T-helper 2 cell treated with Interferon-gamma antibody and Interleukin-4, amounts not matched to agents 100 ng/mL and 5 ng/mL, for 36 hours (primary cell): ENCODE measurements around the gene TMEM242. TPM values are rescaled to one million over a fixed set of nuclear protein-coding genes. Genes with fewer than 3 reads are reported as not detected.

Experiments used
- intact Hi-C: fragments of 100-400 bp; cut with micrococcal nuclease; formaldehyde crosslinking; loops from one replicate; pipeline ENCODE4 v1.15.1; 2023
- total RNA-seq: library from RNA; stranded (reverse); gene quantifications from 2 replicates; pipeline ENCODE4 v1.2.3, GENCODE V29; 2022

Gene TMEM242
- total RNA-seq, 1 donor from 2014 or later: 10.6 TPM

GRCh38 chr6:157255079-157255478, 68.2 kb downstream of the TMEM242 start:
- intact Hi-C loops: no loop called here

DNA sequence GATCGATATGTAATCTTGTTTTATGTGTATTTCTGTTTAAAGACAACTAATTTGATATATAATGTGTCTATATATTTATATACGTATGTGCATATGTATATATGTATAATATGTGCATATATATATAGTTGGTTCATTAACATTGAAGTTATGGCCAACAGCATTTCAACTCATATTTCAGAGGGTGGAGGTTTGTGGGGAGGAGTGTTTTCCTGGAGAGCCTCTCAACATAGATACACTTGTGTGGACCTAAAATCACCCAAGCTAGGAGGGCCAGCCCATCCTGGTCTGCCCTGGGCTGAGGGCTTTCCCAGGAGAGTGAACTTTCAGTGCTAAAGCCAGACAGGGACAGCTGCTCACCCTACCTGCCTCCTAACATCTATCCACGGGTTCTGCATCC, 68.8 kb downstream of the TMEM242 start:
- intact Hi-C loops: no loop called here

GRCh38 chr6:157253699-157254098, 69.6 kb downstream of the TMEM242 start:
- intact Hi-C loops: no loop called here

DNA sequence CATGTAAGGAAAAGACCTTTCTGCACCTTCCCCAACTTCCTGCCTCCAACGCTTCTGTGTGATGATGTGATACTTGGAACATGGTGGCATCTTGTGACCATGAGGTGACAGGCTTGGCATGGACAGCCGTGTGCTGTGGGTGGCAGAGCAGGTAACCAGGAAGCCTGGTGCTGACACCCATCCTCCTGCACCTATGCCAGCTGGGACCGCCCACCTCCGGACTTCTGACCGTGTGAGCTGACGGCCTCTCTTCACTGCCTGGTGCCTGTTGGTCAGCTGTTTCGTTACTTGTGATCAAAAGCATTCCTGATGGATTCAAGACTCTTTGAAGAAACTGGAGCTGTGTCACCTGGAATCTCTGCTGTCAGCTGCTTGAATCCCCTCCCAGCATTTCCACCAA, 70.3 kb downstream of the TMEM242 start:
- intact Hi-C loops: no loop called here

GRCh38 chr6:157251586-157252247, 71.6 kb downstream of the TMEM242 start:
- intact Hi-C loops: no loop called here

DNA sequence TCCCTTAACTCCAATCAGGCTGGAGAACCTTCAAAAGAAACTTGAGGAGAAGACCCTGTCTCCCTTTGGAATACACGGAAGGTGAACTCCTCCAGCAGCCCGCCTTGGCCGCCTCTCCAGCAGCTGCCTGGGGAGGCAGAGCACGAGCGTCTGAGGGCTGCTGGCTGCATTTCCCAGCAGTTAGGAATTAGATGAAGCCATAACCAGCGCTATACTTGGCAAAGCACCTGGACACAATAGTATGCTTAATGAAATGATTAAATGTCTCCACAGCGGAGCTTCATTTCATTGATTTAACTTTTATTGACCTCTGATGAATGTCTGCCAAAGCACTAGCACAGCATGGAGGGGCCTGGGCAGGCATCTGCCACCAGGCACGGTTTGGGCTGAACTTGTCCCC, 73.5 kb downstream of the TMEM242 start:
- intact Hi-C loops: no loop called here

DNA sequence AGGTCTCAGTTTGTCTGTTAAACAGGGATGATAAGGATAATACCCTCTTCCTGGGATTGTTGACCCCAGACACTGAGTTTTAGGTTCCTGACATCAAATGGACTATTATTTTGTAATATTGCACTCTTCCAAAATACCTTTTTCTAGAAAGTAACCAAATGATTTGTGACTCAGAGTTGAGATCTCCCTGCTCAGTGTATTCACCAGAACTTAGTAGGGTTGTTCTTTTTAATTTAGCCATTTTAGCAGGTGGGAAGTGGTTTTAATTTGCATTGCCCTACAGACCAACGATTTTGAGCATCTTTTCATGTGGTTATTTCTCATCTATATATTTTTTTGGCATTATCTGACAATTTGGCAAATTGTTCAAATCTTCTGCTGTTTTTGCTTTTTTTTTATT, 75.1 kb downstream of the TMEM242 start:
- intact Hi-C loops: no loop called here

DNA sequence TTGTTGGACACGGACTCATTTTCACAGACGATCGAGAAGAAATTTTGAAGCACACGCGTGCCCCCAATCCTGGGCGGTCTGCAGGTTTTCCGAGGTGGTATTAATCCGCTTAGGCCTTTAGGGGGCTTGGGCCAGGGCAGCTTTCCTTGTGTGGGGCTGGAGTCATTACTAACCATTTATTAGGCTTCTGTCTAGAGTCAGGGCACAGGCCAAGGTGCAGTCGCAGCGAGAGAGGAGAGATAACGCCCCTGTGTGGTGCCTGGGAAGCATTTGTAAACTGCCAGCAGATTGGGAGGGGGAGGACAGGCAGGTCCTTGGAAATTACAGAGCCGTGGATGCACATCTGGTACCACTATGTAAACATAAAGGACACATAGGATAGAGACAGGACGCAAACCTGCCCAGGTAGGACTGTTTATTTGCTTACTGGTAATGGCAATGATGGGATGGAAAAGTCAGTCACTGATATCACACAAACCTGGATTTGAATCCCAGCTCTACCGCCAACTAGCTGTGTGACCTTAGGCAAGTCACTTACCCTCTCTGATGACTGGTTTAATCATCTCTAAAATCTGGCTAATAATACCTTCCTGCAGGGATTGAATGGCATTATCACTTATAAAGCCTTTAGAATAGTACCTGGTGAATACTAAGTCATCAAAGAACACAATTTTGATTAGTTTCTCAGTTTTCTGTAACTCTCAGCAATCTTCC, 76.4 kb downstream of the TMEM242 start:
- intact Hi-C loops: no loop called here

DNA sequence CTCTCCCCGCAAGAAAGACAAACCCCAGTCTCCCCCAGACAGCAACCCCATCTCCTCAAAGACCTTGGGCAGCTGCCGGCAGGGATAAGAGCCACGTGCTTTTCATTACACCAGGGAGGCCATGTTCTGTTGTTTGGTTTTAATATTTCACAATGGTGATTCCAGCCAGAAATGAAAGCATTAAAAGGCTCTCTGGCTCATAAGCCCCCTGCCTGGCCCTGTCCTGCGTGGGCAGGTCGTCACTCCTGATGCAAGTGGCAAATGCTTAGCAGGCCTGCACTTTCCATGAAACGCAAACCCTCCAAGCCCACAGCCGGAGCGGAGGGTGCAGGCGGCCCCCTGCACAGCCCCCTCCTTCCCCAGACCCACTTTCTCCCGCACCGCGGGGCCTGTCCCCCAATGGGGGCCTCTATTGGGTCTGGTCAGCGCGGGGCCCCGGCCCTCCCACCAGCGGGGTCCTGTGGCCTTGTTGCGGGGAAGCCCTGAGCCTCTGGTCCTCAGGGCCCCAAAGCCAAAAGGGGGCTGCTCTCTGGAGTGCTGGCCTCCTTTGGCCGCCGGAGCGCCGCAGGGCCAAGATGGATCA, 77.2 kb downstream of the TMEM242 start:
- intact Hi-C loops: no loop called here

GRCh38 chr6:157245436-157245835, 77.9 kb downstream of the TMEM242 start:
- intact Hi-C loops: no loop called here

DNA sequence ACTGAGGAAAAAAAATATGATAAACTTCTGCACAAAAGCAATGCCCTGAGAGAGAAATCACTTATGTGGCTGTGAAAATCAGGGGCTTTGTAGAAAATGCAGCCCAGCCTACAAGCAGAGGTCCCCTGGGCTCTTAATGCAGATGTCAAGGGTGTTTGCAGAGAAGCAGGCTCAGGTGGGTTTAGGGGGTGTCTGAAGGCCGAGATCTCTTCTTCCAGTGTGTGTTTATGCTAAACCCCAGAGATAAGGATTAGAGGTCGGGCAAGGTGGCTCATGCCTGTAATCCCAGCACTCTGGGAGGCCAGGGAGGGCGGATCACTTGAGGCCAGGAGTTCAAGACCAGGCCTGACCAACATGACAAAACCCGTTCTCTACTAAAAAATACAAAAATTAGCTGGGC, 78.5 kb downstream of the TMEM242 start:
- intact Hi-C loops: no loop called here

DNA sequence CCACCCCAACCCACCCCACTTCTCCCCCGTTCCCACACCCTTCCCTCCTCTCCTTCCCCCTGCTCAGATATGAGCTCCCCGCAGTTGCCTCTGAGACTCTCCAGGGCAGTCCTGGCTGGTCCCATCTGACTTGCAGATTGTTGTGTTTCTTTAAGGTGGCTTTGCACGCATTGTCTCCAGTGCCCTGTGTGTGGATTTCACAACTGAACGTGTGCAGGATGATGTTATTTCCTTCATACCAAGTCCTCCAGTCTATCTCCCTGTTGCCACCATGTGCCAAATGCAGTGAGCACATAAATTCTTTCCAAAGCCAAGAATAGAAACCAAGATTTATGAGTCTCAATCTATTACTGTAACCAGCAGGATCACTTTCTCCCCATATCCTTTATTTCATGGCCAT, 79.1 kb downstream of the TMEM242 start:
- intact Hi-C loops: no loop called here

GRCh38 chr6:157242791-157243190, 80.5 kb downstream of the TMEM242 start:
- intact Hi-C loops: no loop called here

DNA sequence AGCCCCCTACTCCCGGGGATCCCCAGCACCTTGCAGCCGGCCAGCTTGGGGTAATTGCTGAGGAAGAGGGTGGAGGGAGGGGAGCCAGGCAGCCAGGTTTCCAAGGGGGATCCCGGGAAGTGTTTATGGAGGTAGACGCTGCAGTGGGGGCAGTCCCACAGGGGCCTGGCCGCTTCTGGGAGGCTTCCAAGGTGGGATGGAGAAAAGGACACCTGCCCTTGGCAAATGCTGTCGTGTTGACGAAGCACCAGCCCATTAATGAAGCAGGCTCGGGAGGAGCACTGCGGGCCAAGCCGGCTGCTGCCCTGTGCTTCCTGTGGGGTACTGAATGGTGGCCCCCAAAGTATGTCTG, 82.4 kb downstream of the TMEM242 start:
- intact Hi-C loops: no loop called here

GRCh38 chr6:157240059-157240959, 83.0 kb downstream of the TMEM242 start:
- intact Hi-C loops: no loop called here

DNA sequence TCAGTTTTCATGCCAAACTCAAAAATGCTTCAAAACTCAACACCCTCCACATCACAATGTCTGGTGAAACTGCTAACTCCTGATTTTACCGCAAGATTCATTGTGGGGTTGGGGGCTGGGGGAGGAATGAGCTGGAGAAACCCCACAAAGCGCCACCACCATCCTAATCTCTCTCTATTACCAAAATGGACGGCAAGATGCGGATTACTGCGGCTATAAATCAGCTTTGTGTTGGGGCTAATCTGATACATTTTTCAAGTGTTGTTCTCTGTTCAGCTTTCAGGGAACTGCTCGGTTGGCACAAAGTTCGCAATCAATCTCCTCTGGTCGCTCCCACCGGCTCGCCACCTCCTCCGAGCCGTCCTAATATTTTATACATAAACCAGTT, 83.7 kb downstream of the TMEM242 start:
- intact Hi-C loops: no loop called here

Other genes with a start within 250 kb of the TMEM242 start
- gene ZDHHC14, start 57.7 kb upstream of the TMEM242 start, total RNA-seq: 6.8 and 8.4 TPM in 2 replicates